Right lobe of liver (tissue), 4 donors: ENCODE data around the gene SCAND1.

Source experiments
- CTCF ChIP-seq, 4 donors: fragments of 200-600 bp in 3 of 4; fragments of 450-650 bp in 1 of 4; IDR thresholded peaks; one replicate each; pipeline versions ENCODE4 v1.5.1 to v1.8.0; 2016 to 2022; ENCODE audit warnings: antibody characterized with exemption in 4 of 4, mild to moderate bottlenecking in 2 of 4
- POLR2A ChIP-seq: fragments of 450-650 bp; IDR thresholded peaks from one replicate; pipeline ENCODE4 v1.6.1; 2017; ENCODE audit warnings: antibody characterized with exemption, mild to moderate bottlenecking
- donor health status: DM: no; HTN: no; CAD: no.
- donor health status: DM: no; HTN: no; CAD: no.
- donor health status: DM: no; HTN: yes; CAD: no.

- no peak for TF ChIP-seq CTCF (IDR thresholded peaks at IDR 0.05)
- TF ChIP-seq POLR2A, result no peak
Measured at GRCh38 chr20:35918021-35918420, 36.3 kb downstream of the SCAND1 start.
